Stimulated activated CD8-positive, alpha-beta memory T cell treated with anti-CD3 and anti-CD28 coated beads, Interleukin-15, amount 100 ng/mL, for 48 hours (primary cell): ENCODE measurements around the gene MNAT1.
A peak's percentile ranks its signal among the peaks of the same experiment; 100 is the strongest.
"Not testable (repeated sequence)": the region's sequence is repeated elsewhere in the genome, so short reads cannot be mapped to it uniquely, and the experiment has no call there.

Experiments
- DNase-seq, 2 donors: peaks; one replicate each; pipeline ENCODE4 v3.0.0-alpha.2; 2020; ENCODE audit warnings: low read depth in 2 of 2

The MNAT1 gene

DNA sequence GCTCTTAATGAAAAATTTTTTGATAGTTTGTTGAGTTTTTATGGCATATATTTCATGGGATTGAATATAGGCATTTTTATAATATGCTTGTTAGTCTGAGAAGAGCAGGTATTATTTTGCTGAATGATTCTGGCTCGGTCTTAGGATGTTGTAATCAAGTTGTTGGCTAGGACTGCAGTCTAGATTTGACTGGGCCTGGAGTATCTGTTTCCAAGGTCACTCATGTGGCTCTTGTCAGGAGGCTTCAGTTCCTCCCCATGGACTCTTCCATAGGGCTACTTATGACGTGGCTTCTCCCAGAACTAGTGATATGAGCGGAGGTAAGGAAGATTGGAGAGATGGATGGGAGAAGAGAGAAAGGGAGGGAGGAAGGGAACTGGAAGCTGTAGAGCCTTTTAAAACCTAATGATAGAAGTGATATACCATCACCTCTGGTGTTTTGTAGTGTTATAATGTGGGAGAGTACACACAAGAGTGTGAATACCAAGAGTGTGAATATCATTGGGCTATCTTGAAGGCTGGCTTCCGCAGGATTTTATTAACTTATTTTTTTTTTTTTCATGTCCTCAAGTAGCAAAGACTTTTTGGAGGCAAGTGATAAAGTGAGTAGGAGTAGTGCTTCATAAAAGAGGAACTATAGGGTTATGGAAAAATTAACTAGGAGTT lies 4.4 kb downstream of the MNAT1 start:
- DNase-seq: no peak

DNA sequence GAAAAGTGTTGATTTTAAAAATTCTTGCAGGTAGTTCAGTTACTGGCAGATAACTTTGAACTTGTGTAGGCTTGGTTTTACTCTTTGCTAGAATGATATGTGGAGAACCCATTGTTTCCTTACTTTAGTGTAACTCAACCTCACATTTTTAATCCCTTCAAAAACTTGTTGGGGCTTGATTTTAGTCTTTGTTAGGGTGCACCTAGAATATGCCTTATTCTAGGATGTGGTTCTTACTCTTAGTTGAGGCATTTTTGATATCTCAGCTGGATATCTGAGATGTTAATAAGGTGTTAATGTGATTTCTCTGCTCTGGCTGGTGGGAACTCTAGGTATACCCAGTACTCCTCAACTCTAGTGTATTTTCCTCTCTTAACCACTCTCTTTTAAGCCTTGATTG lies 10.0 kb downstream of the MNAT1 start:
- DNase-seq: no peak

DNA sequence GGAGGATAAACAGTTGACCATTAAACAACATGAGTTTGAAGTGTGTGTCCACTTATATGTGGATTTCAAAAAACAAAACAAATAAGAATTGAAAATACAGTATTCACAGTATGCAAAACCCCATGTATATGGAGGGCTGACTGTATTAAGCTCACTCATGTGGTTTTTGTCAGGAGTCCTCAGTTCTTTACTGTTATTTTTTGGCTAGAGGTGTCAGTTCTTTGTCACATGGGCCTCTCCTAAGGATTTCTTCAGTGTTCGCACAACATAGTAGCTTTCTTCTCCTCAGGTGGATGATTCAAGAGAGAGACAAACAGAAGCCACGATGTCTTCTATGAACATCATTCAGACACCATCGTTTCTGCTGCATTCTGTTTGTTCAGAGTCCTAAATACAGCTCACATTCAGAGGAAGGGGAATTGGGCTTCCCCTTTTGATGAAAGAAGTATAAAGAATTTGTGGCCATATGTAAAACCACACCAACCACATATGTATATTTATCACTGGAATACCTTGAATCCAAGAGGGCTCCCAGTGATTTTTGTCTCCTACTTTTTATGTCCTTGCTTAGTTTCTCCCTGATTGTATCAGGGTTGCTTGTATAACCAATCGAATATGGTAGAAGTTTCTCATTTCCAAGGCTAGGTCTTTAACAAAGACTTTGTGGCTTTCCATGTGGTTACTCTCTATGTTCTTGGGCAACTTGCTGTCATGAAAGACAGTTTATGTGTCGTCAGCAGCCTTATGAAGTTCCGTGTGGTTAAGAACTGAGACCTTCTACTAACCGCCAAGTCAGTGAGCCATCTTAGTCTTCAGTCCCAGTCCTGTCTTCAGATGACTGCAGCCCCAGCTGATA lies 18.9 kb downstream of the MNAT1 start:
- peak; percentile 33 to 39 for DNase-seq

DNA sequence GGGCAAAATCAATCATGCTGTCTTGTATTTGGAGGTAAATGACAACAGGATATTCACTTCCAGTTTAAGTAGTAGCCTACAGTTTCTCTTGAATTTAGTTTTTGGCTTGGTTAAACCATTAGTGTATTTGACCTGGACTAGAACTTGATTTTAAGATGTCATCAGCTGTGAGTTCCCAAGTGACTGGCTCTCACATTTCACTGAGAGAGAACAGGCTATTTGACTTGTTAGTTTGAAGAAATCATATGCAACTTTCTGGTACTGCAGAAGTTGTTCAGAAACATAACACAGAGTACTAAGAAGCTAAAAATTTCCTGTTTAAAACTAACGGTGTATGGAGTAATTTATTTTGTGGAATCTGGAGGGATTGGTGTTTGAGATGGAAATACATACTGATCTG lies 22.3 kb downstream of the MNAT1 start:
- no peak for DNase-seq

DNA sequence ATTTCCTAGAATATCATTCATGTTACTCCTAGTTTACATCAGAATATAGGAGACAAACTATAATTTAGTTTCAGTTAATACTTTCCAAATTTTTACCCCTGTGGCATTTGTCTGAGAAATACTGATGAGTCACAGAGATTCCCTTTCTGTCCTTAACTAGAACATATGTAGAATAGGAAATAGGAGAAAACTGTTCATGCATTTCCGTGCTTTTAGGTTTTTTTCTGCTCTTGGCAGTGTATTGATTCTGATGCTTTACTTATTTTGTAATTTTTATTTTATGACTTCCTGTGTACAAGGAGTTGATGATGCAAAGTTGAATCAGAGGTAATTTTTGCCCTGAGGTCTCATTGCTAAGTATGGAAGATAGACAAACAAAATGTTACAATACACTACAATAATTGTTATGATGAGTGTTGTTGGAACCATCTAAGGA lies 23.0 kb downstream of the MNAT1 start:
- no peak for DNase-seq

DNA sequence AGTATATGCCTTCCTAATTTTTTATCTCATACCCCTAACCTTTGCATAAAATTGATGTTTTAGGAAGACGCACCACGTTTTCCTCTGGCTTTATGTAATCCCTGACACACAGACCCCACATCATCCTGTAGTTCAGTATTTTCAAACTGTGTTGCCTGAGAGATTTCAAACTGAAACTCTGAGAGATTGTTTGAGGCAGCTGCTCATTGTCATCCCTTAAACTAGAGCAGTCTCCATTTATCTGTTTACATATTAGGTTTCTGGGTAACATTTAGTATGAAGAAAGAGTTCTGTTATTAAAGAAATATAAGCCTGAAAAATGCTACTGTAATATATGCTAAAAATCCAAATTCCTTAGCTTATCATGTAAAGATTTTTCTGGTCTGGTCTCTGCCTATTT lies 24.3 kb downstream of the MNAT1 start:
- no peak for DNase-seq

DNA sequence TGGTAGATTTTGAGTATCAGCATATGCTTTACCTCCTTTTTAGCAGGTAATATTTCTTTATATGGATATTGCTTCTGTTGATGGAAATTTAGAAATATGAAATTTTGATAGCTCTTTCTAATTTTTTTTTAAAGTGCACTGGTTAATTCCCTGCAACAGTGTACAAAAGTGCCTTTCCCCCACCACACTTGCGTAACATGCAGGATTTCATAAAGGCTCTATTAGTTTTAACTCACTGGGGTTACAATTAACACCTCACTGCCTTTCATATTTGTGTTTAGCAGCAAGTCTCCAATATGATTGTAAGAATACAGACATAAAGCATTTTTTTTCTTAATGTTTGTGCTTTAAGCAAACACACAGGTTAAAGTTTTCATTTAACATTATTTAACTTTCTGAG lies 25.6 kb downstream of the MNAT1 start:
- no peak for DNase-seq

DNA sequence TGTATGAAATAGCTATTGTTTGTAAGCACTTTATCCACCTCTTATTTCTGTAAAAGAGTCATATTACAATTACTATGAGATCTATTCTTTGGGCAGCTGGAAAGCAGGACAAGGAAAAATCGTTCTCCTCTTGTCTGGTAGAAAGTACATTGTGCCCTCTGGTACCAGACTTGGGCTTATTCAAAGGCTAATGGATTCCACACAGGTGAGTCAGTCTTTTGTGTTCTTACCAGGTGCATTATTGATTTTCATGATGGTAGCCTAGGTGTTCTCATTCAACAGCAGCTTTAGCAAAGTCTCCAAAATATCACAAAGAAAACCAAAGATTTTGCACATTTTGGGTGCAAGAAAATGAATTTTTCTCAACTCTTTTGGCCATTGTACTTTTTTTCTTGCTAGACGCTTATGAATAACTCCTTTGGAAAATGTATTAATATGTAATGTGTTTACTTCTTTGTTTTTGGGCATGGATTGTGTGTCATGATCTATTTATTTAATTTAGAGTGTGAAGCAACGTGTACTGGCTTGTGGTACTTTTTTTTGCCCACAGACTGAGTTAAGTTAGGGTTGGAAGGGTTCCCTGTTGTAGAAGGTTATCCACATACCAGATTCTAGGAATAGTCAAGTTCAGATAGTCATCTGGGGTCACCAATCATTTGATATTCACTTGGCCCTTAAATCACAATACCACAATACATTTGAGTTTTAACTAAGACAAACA lies 26.2 kb downstream of the MNAT1 start:
- DNase-seq: no peak

DNA sequence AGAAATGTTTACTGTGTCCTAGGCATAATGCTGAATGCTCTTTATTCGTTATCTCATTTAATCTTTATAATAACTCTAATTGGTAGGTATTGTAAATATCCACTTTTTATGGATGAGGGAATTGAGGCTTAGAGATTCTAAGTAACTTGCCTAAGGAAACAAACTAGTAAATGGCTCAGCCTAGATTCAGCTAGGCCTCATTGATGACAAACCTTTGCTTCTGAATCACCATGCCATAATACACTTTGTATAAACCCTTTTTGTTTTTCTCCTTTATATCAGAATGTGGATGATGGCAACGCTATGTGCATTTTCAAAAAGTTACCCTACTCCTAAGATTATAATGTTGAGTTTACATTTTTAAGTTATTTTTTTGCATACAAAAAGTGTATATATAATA lies 34.0 kb downstream of the MNAT1 start:
- no peak for DNase-seq

DNA sequence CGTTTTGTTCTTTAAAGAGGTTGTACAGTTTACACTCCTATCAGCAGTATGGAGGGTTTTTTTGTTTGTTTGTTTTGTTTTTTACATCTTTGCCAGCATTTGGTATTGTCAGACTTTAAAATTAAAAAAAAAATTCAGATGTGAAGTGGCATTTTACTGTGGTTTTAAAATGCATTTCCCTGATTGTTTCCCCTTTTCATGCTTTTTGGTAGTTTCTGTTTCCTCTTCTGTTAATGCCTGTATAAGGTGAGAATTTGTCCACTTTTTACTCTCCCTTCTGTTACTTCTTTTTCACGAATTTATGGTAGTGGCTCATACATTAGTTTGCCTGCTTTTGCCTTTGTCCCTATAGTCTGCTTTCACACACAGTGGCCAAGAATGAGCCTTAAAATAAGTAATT lies 36.6 kb downstream of the MNAT1 start:
- no peak for DNase-seq

DNA sequence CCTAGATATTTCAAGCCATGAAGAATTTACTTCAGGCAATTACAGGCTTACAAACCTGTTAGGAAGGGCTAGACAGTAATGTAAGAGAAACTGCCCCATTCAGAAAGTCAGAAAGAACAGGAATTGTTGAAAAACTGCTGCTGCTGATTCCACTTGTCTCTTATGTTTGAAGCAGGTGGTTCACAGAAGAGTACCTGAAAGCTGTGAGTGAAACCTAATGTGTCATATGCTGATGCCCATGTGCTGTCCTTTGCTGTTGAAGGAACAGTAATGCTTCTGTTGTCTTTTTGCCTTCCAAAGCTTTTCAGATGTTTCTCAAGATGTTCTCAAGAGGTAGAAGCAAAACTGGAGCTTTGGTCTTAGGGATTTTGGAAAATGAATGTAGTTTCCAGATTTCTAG lies 39.0 kb downstream of the MNAT1 start:
- DNase-seq: no peak

DNA sequence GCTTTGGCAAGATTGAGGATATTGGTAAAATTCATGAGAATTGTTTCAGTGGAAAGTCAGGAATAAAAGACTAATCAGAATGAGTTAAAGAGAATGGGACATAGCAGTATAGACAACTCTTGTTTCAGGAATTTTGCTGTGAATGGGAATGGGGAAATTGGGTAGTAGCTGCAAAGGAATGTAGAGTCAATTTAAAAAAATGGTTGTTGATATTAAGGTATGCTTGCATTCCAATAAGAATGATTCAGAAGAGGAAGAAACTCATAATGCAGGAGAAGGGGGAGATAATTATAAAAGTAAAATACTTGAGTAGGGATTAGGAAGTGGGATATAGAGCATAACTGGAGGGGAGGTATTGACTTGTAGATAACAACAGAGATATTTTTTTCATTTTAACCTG lies 40.7 kb downstream of the MNAT1 start:
- DNase-seq: no peak

DNA sequence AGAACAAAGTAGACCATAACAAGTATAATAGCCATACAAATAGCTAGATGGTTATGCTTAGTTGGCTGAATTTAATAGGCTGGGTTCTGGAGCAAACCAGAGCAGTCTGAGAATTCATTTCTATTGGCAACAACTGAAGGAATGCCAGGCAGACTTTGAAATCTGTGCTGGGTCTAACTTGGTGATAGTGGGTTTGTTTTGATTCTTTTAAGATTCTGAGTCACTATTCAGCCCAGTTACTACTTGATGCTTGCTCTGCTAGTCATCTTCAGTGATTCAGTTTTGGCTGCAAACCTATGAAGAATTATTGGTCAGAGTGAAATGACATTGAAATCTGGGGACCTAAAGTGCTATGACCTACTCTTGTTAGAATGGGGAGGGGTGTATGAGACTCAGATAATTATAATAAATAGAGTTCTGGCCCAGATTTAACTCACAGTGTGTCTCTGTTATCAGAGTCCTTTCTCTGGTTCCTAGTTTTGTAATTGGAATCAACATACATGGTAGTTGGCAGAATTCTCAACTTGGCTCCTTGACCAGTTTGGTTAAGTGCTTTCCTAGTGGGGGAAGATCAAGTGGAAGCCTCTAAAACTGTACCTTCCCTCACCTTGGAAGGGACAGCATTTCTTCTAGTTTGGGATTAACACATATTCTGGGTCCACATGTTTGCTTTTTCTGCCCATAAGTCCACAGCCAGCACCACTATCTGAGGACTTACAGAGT lies 43.5 kb downstream of the MNAT1 start:
- DNase-seq: no peak

DNA sequence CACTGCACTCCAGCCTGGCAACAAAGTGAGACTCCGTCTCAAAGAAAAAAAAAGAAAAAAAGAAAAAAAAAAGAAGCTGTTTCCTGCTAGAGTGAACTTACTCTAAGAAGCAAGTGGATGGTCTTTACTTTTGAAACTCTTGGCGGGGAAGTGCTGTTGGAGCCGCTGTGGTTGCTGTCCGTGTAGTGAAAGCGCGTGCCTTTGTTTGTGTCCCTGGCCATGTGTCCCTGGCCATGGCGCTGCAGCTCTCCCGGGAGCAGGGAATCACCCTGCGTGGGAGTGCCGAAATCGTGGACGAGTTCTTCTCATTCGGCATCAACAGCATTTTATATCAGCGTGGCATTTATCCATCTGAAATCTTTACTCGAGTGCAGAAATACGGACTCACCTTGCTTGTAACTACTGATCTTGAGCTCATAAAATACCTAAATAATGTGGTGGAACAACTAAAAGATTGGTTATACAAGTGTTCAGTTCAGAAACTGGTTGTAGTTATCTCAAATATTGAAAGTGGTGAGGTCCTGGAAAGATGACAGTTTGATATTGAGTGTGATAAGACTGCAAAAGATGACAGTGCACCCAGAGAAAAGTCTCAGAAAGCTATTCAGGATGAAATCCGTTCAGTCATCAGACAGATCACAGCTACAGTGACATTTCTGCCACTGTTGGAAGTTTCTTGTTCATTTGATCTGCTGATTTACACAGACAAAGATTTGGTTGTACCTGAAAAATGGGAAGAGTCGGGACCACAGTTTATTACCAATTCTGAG lies 45.4 kb downstream of the MNAT1 start:
- not testable (repeated sequence) for DNase-seq

DNA sequence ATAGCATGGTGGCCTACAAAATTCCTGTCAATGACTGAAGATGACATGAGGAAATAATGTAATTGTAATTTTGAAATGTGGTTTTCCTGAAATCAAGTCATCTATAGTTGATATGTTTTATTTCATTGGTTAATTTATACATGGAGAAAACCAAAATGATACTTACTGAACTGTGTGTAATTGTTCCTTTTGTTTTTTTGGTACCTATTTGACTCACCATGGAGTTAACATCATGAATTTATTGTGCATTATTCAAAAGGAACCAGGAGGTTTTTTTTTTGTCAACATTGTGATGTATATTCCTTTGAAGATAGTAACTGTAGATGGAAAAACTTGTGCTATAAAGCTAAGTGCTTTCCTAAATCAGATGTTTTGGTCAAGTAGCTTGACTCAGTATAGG lies 46.0 kb downstream of the MNAT1 start:
- DNase-seq: not testable (repeated sequence)

DNA sequence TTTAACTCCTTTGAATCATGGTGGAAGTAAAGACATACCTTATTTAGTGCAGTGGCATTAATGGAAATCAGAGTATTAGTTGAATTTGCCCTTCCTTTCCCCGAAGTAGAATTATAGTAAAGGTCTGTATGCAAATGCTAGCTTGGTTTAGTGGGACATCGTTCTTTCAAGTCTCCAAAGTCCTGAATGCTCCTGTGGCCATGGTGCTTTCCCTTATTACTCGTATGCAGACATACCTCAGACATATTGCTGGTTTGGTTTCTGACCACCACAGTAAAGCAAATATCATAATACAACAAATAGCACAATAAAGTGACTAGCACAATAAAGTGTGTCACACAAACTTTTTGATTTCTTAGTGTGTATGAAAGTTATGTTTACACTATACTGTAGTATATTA lies 52.3 kb downstream of the MNAT1 start:
- no peak for DNase-seq

DNA sequence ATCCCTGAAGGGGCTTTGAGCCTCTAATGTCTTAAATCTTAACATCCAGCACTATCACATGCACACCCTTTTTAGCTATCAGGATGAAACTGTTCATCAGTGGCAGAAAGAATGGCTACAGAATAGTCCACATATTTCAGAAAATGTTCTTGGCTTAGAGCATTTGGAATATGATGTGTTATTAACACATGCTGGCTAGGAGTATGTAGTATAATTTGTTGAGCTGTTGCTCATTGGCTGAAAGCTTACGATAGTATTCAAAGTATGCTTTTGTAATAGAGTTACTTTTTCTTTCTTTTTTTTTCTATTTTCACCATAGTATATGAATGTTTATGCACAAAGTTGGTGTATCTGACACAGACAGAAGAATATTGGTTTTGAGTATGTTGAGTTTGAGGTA lies 55.1 kb downstream of the MNAT1 start:
- DNase-seq: no peak

DNA sequence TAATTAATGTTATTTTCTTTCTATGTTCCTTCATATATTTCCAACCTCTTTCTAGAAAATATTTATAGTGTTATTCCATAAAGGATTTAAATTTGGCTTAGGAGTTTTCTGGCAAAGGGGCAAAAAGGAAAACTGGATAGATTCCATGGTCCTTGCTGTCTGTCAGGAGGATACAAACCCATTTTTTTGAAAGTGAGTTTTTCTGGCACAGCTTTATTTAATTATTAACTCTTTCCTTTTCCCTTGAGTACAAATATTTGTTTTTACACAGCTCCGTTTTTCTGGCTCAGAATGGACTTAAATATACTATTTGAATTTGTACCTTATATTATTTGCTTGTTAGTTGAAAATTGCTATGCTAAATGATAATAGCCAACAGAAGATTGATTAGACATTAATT lies 56.3 kb downstream of the MNAT1 start:
- DNase-seq: no peak

DNA sequence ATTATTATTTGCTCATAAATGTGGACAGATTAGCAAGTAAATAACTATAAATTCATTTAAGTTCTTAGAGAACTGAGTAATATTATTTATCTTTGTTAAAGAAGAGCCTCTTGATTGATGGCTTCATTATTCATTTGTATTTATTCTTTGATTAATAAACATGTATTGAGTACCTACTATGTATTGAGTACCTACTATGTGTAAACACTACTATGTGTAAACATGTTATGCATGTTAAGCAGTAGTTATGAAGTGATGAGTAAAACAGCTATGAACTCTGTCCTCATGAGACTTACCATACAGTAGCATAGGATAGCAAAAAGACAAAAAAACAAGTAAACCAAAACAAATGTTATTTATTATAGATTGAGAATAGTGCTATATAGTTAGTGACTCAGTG lies 61.9 kb downstream of the MNAT1 start:
- no peak for DNase-seq

DNA sequence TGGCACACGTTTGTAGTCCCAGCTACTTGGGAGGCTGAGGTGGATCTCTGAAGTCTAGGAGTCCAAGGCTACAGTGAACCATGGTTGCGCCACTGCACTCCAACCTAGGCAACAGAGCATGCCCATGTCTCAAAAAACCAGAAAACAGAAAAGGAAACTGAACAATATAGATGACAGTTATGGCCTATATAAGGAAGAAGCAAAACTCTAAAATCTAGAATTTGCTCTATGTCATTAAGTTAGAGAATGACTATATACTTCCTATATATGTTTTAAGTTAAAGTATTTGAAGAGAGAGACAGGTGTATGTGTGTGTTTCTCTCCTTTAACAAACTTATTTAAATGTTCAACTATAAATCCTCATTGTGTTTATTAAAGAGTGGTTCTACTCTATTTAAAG lies 65.8 kb downstream of the MNAT1 start:
- DNase-seq: no peak

DNA sequence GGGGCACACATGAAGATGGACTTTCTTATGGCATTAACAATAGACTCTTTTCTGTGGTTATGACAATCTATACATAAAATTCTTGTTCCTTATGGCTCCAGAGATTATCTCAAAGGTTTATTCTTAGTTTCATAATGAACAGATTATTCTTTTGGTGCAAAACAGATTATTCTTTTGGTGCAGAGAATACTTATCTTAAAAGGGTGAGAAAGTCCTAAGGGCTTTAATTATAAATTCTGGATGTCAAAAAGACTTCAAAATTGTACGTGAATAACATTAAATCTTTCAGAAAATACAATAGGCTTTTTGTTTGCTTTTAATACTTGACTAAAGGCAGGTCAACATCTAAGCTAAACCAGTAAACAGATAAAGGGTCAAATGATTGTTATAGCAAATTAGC lies 69.3 kb downstream of the MNAT1 start:
- DNase-seq: no peak
